Middle frontal gyrus (tissue), 1 donor: Measurements from ENCODE around the gene ELOVL2.
"Not testable (repeated sequence)": the region's sequence is repeated elsewhere in the genome, so short reads cannot be mapped to it uniquely, and the experiment has no call there.

ENCODE experiments used
- DNase-seq: peaks from one replicate; pipeline ENCODE4 v3.0.0-alpha.2; 2015; ENCODE audit warnings: low spot score; ENCODE audit errors: extremely low spot score

The ELOVL2 gene

DNA sequence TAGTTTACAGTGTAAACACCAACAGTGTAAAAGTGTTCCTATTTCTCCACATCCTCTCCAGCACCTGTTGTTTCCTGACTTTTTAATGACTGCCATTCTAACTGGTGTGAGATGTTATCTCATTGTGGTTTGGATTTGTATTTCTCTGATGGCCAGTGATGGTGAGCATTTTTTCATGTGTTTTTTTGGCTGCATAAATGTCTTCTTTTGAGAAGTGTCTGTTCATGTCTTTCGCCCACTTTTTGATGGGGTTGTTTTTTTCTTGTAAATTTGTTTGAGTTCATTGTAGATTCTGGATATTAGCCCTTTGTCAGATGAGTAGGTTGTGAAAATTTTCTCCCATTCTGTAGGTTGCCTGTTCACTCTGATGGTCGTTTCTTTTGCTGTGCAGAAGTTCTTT lies 59.1 kb downstream of the ELOVL2 start:
- DNase-seq = not testable (repeated sequence)

DNA sequence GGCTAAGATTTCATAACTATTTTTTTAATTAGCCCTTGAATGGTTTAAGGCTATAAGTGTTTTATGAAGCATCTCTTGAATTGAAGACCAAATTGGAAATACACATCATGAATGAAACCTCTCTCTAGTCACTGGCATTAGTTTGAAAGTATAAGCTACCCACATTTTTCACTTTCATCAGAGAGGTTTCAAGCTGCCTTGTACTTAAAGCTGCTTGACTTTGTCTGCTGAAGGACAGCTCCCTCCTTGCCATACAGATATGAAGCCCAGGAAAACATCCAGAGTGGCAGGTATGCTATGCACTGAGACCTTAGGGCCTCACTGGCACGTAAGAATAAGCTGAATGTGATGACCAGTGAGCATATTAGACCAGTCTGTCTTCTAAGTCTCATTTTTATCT lies 62.7 kb downstream of the ELOVL2 start:
- DNase-seq = no peak

DNA sequence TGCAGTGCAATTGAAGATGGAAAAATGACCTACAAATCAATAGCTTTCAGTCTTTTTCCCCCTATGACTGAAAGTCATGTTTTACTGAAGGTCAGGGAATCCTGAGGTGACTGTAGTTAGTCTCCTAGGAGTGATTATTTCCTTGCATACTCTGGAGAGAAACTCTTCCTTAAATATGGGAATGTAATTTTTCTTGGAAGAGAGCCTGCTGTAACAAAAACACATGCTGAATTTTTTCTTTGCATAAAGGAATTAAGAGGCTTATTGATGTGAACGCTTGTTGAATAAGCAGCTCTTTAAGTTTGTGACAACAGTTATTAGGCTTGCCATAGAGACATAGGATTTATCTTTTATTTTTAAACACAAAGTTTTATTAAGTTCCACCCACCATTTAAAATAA lies 64.5 kb downstream of the ELOVL2 start:
- no peak for DNase-seq

DNA sequence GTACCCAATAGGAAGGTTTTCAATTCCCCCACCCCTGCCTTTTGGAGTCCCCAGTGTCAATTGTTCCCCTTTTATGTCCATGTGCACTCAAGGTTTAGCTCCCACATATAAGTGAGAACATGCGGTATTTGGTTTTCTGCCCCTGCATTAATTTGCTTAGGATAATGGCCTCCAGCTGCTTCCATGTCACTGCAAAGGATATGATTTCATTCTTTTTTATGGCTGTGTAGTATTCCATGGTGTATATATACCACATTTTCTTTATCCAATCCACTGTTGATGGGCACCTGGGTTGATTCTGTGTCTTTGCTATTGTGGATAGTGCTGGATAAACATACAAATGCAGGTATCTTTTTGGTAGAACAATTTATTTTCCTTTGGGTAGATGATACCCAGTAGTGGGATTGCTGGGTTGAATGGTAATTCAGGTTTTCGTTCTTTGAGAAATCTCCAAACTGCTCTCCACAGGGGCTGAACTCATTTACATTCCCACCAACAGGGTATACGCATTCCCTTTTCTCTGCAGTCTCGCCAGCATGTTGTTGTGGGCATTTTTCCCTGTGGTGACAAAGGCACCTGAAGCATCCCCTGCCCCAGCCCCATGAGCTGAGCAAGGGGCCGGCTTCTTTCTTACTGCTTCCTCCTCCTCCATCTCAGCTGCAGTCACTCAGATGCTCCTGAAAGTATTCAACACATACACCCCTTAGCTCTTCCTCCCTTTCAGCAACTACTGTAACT lies 66.7 kb downstream of the ELOVL2 start:
- DNase-seq = no peak

DNA sequence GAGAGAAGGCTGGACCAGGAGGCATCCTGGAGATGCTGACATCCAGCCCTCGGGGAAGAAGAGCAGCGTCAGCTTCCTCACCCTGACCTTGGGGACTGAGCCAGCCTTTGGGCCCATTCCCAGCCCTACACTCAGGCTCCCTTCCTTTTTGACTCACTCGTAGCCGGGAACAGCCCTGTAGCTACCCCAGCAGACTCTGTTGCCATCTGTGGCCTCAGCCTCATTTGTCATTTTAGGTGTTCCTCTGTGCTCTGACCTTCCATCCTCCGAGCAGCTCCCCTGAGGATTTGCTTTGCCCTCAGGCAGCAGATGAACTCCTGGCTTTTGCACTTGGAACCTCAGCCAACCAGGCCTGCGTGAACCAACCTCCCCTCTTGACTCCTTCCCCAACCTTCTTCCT lies 67.5 kb downstream of the ELOVL2 start:
- DNase-seq = no peak

DNA sequence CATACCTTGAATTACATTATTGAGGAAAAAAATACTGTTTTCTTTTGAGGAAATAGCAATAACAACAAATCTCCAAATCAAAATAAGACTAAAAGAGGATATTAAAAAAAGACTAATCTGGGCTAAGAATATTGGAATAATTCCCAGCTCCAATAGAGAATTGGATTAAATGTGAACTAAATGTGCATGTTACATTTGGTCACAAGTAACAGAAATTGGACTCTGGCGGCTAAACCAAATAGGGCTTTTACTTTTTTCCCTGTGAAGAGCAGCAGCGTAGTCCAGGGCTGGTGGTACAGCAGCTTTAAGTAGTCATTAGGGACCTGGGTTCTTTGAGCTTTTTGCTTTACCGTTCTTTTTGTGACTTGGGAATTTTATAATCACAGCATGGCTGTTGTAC lies 71.9 kb downstream of the ELOVL2 start:
- DNase-seq = no peak

DNA sequence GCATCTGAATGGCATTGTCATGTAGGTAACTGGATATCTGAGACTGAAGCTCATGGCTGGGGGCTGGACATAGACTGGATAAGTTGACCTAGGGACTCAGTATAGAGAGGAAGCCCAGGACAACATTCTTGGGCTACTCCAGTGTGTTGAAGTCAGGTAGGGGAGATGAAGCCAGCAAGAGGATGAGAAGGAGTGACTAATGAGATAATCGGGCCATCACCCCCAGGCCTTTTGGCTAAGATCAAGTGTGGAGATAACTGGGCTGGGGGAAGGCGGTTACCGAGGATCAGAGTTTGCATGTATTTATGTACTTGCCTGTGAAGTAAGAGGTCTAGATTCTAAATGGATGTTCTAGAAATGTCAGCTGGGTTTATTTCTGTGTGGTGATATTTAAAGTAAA lies 73.4 kb downstream of the ELOVL2 start:
- DNase-seq = no peak

DNA sequence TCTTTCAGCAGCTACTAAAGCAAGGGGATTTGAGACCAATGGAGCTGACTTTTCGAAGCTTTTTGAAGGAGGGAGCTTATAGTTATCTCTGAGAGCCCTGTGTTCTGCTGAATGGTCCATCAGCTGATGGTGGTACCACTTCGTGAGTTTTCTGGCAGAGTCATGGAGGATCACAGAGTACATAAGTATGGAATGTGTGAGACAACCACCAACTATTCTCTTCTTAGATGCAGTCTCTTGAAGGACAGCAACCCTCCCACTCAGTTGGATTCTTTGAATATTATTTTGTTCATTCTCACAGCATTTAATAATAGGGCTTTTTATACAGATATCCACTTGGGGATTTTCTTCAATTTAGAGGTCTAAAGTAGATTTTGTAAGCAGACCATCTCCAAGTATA lies 75.3 kb downstream of the ELOVL2 start:
- DNase-seq = no peak

DNA sequence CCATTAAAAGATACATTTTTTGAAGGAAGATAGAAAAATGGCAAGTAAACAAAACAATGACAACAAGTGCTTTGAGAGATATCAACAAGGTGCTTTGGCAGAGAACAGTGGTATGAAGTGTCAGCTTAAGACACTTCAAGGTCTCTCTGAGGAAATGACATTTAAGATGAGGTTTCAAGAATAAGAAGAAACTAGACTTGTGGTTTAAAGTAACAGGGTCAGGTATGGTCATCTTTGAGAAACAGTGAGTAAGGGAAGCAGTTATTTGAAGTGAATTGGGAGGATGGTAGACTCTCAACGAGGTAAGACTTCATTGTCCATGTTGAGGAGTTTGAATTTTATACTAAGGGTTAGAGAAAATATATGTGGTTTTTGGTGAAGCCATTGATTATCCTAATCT lies 79.4 kb downstream of the ELOVL2 start:
- DNase-seq = no peak

DNA sequence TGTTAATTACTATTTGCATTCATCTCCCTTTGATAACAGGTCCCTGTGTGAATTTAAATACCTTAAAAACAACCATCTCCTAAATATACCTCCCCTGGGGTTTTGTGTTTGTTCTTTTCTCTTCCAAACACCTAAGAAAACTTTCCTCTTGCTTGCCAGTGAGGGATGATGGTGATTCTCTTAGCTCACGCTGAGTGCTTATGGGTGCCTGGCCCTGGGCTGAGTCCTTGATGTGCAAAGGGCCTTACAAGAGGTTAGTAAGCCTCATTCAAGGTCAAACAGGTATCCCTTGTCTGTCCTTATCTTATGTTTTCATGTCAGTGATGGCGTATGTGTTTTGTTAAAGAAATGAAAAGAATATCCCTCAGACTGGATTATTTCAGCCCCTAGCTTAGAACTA lies 81.0 kb downstream of the ELOVL2 start:
- no peak for DNase-seq

DNA sequence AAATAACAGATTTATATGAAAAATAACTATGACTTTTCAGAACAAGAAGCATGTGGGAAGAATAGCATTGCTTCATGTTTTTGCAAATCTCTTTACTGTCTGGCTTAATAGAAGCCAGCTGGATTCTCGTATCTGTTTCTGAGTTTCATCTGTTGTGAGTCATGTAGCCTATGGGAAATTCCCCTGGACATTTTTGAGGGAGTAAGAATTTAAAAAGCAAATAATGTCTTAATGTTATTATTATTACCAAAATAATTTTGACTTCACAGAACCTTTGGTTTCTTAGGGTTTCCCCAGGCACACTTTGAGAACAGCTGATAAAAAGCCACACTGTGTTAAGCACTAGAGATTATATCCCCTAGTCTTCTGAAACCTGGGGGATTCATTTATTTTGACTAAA lies 81.4 kb downstream of the ELOVL2 start:
- DNase-seq = no peak

DNA sequence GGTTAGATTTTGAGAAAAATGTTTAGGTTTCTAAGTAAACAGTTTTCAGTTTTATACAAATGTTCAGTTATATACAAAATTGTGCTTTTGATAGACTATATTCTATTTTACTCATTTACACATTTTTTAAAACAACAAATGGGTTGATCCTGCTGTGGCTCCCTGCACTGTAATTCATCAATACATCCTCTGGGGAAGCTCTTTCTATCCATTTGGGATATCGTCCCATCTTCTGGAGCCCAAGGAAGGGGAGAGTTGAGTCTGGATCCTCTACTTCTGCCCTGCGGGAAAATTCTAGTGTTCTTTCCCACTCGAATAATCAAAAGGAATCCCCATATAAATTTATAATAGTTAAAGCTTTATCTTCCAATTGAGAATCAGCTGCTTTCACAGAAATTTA lies 82.3 kb downstream of the ELOVL2 start:
- no peak for DNase-seq

DNA sequence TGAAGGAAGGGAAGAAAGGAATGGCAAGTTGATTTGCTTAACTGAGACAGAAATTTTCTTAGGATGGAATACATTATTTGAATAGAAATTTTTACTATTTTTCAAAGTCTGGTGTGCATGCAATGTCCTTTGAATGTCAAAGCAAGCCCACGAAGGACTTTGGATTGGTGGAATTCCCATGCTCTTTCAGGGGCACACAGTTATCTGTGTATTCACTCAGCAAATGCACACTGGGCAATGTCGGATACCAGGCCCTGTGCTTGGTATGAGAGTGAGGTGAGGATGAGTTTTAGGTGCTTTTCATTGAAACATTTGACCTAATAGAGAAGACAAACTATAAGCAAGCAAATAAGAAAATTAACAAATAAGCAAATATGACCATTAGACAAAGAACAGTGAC lies 83.9 kb downstream of the ELOVL2 start:
- no peak for DNase-seq

DNA sequence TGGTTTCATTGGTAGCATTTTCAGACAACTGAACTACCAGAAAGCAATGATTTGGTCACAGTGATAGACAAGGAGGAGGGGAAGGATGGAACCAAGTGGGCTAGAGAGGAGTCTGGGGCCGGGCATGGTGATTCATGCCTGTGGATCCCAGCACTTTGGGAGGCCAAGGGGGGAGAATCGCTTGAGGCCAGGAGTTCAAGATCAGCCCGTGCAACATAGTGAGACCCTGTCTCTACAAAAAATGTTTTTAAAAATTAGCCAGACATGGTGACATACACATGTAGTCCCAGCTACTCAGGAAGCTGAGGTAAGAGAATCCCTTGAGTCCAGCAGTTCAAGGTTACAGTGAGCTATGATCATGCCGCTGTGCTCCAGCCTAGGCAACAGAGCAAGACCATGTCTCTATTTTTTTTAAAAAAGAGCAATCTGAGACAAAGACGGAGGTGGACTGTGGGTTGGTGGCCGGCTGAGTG lies 86.7 kb downstream of the ELOVL2 start:
- DNase-seq = no peak

DNA sequence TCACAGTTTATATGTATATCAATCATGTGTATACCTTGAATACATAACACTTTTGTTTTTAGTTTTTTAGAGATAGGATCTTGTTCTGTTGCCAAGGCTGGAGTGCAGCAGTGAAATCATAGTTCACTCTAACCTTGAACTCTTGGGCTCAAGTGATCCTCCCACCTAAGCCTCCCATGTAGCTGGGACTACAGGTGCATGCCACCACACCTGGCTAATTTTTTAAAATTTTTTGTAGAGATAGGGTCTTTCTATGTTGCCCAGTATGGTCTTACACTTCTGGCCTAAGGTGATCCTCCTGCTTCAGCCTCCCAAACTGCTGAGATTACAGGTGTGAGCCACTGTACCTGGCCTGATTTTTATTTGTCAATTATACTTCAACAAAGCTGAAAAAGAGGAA lies 87.3 kb downstream of the ELOVL2 start:
- no peak for DNase-seq

DNA sequence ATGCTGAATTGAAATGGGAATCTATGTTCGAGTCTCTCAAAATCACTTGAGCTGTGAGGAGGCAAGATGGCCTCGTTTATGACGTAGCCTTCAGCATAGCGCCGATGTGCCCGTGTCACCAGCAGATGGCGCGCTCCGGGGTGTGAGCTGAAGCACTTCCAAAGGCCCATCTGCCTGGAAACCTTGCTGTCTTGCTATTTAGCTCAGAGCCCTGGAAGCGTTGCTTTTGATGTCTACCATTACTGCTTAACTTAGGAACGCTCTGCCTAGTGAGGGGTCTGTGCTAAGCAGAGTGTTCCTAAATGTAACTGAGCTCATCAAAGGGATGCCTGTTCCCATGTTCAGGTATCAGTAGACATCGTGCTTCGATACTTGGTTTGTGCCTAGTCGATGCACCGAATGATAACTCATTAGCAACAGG lies 89.5 kb downstream of the ELOVL2 start:
- no peak for DNase-seq

DNA sequence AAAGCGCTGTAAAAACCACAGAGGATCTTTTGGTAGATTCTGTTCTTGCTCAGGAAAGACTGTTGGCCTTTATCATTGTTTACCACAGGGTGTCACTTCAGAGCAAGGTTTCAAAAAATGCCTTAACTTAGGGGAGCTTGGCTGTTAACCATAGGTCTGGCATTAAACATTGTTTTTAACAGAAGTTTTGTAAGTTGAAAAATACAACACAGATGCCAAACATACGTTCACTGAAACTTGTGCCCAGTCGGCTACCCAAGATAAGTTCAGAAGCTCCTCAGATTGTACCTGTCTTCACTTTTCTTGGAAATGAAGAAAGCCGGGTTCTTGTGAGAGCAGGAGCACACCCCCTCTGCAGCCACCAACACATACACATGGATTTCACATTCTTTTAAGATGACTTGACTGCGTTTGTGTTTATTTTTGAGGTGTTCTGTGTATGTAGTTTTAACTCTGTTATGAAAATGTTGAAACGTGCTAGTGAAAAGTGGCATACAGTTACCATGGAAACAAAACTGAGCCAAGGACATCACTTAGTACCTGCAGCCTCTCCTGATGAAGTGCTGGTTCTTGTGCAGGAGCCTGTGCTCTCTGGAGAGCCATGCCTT lies 92.3 kb downstream of the ELOVL2 start:
- no peak for DNase-seq

DNA sequence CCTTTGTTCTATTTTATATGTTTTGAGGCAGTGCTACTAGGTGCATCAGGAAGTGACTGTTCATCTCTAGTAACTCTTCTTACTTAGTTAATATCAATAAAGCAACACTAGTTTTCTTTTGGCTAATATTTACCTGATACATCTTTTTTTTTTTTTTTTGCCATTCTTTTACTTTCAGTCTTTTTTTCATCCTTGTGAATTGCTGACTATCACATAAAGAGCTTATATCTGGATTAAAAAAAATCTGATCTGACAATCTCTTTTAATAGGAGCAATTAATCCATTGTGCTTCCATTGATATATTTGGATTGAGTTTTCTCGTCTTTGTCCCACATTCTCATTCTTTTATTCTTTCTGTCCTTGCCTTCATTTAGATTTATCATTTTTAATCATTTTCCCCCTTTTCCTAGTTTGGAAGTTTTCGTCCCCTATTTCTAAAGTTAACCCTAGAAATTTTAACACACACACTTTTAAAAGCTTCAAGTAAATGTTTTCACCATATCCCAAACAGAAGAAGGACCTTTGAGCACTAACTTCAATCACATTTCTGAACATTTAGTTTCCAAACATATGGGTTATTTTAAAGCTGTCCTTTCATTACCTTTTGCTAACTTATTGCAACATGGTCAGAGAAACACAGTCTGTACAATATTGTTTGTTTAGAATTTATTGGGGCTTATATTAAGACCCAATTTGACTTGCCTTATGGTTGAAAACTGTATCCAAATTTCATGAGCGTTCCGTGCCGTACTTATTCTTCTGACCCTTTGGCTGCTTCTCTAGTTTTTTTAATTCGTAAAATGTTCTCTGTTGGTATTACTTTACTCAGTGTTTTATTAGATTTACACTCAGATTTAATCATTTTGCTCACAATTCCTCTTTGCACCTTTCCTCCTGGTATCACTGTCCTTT lies 94.3 kb downstream of the ELOVL2 start:
- DNase-seq = no peak

DNA sequence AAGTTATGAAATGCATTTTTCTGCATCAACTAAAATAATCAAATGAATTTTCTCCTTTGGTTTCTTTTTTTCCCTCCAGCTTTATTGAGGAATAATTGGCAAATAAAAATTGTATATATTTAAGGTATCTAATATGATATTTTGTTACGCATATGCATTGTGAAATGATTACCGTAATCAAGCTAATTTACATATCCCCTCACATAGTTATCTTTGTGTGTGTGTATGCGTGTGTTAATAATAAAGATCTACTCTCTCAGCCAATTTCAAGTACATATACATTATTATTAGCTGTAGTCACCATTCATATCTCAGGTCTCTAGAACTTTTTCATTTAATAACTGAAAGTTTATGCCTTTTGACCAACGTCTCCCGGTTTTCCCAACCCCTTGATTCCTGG lies 96.1 kb downstream of the ELOVL2 start:
- DNase-seq = no peak

DNA sequence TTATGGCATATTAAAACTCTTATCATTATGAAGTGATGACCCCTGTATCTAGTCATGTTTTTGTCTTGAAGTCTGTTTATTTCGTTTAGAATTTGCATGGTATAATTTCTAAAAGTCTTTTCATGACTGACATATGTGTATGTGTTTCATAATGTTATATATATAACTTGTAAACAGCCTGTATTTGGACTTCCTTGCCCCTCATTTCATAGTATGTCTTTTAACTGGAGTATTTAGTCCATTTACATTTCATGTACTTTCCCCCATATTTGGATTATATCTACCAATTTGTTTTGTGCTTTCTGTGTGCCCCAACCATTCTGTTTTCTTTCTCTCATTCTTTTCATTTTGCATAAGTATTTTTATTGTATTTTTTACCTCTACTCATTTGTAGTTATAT lies 98.3 kb downstream of the ELOVL2 start:
- DNase-seq = no peak

DNA sequence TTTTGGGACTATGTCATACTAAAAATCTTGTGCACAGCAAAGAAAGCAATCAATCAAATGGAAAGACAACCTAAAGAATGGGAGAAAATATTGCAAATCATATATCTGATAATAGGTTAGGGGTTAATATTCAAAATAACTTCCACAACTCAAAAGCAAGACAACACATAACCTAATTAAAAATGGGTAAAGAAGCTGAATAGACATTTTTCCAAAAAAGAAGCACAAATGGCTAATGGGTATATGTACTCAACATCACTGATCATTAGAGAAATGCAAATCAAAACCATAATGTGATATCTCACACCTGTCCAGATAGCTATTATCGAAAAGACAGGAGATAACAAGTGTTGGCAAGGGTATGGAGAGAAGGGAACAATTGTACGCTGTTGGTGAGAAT lies 104.3 kb downstream of the ELOVL2 start:
- DNase-seq = no peak

DNA sequence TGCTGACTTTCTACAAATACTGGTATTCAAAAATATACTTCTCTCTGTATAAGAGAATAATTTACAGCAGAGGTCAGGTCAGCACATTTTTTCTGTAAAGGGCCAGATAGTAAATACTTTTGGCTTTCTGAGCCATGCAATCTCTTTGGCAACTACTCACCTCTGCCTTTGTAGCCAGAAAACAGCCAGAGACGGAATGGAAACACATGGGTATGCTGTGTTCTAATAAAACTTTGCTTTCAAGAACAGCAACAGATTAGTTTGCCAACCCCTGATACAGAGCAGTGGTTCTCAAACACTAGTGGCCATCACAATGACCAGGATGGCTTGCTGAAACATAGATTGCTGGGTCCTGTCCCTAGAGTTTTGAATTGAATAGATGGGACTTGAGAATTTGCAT lies 111.0 kb downstream of the ELOVL2 start:
- DNase-seq = no peak
